Measurements from ENCODE around the gene STAT4. TPM values are rescaled to one million over a fixed set of nuclear protein-coding genes. Genes with fewer than 3 reads are reported as not detected.

Gene STAT4
- polyA plus RNA-seq, 1 donor (not counting 4 experiments of a cell fraction or from before 2014, with no cell fraction given), result 2.0 TPM

DNA sequence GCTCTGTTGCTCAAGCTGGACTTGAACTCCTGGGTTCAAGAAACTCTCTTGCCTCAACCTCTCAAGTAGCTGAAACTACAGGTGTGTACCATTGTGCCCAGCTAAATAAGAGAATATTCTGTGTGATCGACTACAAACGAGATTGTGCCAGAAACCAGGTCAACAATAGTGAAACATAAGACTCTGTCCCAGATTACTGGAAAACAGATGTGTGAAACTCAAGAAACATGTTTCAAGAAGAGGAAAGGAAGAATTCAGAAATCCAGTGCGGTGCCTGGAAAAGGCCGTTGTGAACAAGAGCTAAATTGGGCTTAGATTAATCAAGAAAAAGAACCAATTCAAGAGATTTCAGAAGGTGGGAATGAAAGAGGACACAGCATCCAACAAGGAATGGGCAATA, 113.4 kb downstream of the STAT4 start:
- no peaks in the 10 kb centered on the region for H4K20me1 ChIP-seq (ENCODE audit: control insufficient read depth, extremely low read depth, insufficient read depth, low read length)
- no peak overlapping the region for H3K9ac ChIP-seq (ENCODE audit: control insufficient read depth, extremely low read depth, insufficient read depth, low read length)
- no peak overlapping the region for H3K4me2 ChIP-seq (ENCODE audit: control insufficient read depth, extremely low read depth, insufficient read depth, low read depth, low read length)
- H3K4me3 ChIP-seq (ENCODE audit: control insufficient read depth in 2 of 3, extremely low read depth in 1 of 3, insufficient read depth in 2 of 3, low read depth in 1 of 3, low read length in 3 of 3), result no peak overlapping the region
- H3K27ac ChIP-seq (ENCODE audit: control insufficient read depth, insufficient read depth, low read length), result no peak overlapping the region
- peaks cover 16% of the 10 kb centered on the region for H3K4me1 ChIP-seq (ENCODE audit: control insufficient read depth, extremely low read depth, insufficient read depth, low read length)
- no peak for FAIRE-seq
- no peaks in the 10 kb centered on the region for H3K27me3 ChIP-seq (ENCODE audit: control insufficient read depth, extremely low read depth, insufficient read depth, low read length)
- no peak for DNase-seq (ENCODE audit: low read depth, low spot score)
- dilution Hi-C loops (cut with MboI; ENCODE audit: extremely low pct_ligation_motif_present, low sequenced_read_pairs), result no loop called here
- H3K79me2 ChIP-seq (ENCODE audit: control insufficient read depth, insufficient read depth, low read length), result no peaks in the 10 kb centered on the region
- H2AFZ ChIP-seq (ENCODE audit: control insufficient read depth, low read length), result no peak overlapping the region
- H3K9me1 ChIP-seq (ENCODE audit: control insufficient read depth, extremely low read depth, insufficient read depth, low read length), result no peaks in the 10 kb centered on the region
- H3K9me3 ChIP-seq (ENCODE audit: control insufficient read depth, low read depth, low read length), result no peaks in the 10 kb centered on the region
- TF ChIP-seq EZH2 (IDR thresholded peaks at IDR 0.05; ENCODE audit: low read length) (no peak), CTCF (optimal IDR thresholded peaks at IDR 0.05 in 1 of 3, IDR thresholded peaks at IDR 0.05 in 1 of 3, conservative IDR thresholded peaks at IDR 0.05 in 1 of 3; ENCODE audit: extremely low read depth in 1 of 3, insufficient read depth in 2 of 3, low read length in 3 of 3) (no peak)
- no peaks in the 10 kb centered on the region for H3K36me3 ChIP-seq (ENCODE audit: control insufficient read depth in 2 of 2, extremely low read depth in 1 of 2, insufficient read depth in 2 of 2, low read length in 2 of 2)

- FAIRE-seq (no peak), DNase-seq (ENCODE audit: low read depth, low spot score) (no peak)
- peaks cover 10% of the 10 kb centered on the region for H3K4me1 ChIP-seq (ENCODE audit: control insufficient read depth, extremely low read depth, insufficient read depth, low read length)
- no peak for TF ChIP-seq EZH2 (IDR thresholded peaks at IDR 0.05; ENCODE audit: low read length)
- TF ChIP-seq CTCF (optimal IDR thresholded peaks at IDR 0.05 in 1 of 3, IDR thresholded peaks at IDR 0.05 in 1 of 3, conservative IDR thresholded peaks at IDR 0.05 in 1 of 3; ENCODE audit: extremely low read depth in 1 of 3, insufficient read depth in 2 of 3, low read length in 3 of 3), result no peak
- H3K9ac ChIP-seq (ENCODE audit: control insufficient read depth, extremely low read depth, insufficient read depth, low read length), result no peak overlapping the region
- dilution Hi-C loops (cut with MboI; ENCODE audit: extremely low pct_ligation_motif_present, low sequenced_read_pairs), result no loop called here
- H2AFZ ChIP-seq (ENCODE audit: control insufficient read depth, low read length), result no peak overlapping the region
- H3K36me3 ChIP-seq (ENCODE audit: control insufficient read depth in 2 of 2, extremely low read depth in 1 of 2, insufficient read depth in 2 of 2, low read length in 2 of 2), result no peaks in the 10 kb centered on the region
- H4K20me1 ChIP-seq (ENCODE audit: control insufficient read depth, extremely low read depth, insufficient read depth, low read length), result no peaks in the 10 kb centered on the region
- H3K9me1 ChIP-seq (ENCODE audit: control insufficient read depth, extremely low read depth, insufficient read depth, low read length), result no peaks in the 10 kb centered on the region
- H3K4me2 ChIP-seq (ENCODE audit: control insufficient read depth, extremely low read depth, insufficient read depth, low read depth, low read length), result no peak overlapping the region
- no peaks in the 10 kb centered on the region for H3K9me3 ChIP-seq (ENCODE audit: control insufficient read depth, low read depth, low read length)
- no peaks in the 10 kb centered on the region for H3K27me3 ChIP-seq (ENCODE audit: control insufficient read depth, extremely low read depth, insufficient read depth, low read length)
- no peaks in the 10 kb centered on the region for H3K79me2 ChIP-seq (ENCODE audit: control insufficient read depth, insufficient read depth, low read length)
- no peak overlapping the region for H3K4me3 ChIP-seq (ENCODE audit: control insufficient read depth in 2 of 3, extremely low read depth in 1 of 3, insufficient read depth in 2 of 3, low read depth in 1 of 3, low read length in 3 of 3)
- H3K27ac ChIP-seq (ENCODE audit: control insufficient read depth, insufficient read depth, low read length), result no peak overlapping the region
Observed at GRCh38 chr2:191036363-191036762, 114.4 kb downstream of the STAT4 start.

All from keratinocyte (primary cell).